ENCODE results near the gene PHB1. TPM values are rescaled to one million over a fixed set of nuclear protein-coding genes. Genes with fewer than 3 reads are reported as not detected.
"Not testable (repeated sequence)": the region's sequence is repeated elsewhere in the genome, so short reads cannot be mapped to it uniquely, and the experiment has no call there.

PHB1 gene
- total and polyA plus RNA-seq, 5 donors = 186 to 239 (median 213) TPM

GRCh38 chr17:49404361-49404760 is 10.3 kb downstream of the PHB1 start:
- no peak overlapping the region for H3K27ac ChIP-seq (ENCODE audit: low read length)
- H3K4me1 ChIP-seq (ENCODE audit: control insufficient read depth, insufficient read depth, low read length) = no peaks in the 10 kb centered on the region
- ATAC-seq (no peak), DNase-seq (no peak)
- no peaks in the 10 kb centered on the region for H3K9me3 ChIP-seq (ENCODE audit: control insufficient read depth, low read length)
- WGBS = 84% methylated on average over 12 of the region's 12 CpGs
- H3K27me3 ChIP-seq (ENCODE audit: control insufficient read depth, insufficient read depth) = no peaks in the 10 kb centered on the region
- no peak overlapping the region for H3K4me3 ChIP-seq (ENCODE audit: low read length)
- intact Hi-C loops (cut with DNase I) = no loop called here

GRCh38 chr17:49403514-49404289 is 11.0 kb downstream of the PHB1 start:
- Histone ChIP-seq H3K27me3 (ENCODE audit: control insufficient read depth, insufficient read depth) (no peaks in the 10 kb centered on the region), H3K4me3 (ENCODE audit: low read length) (no peak overlapping the region), H3K4me1 (ENCODE audit: control insufficient read depth, insufficient read depth, low read length) (no peaks in the 10 kb centered on the region), H3K27ac (ENCODE audit: low read length) (no peak overlapping the region), H3K9me3 (ENCODE audit: control insufficient read depth, low read length) (no peaks in the 10 kb centered on the region)
- DNase-seq = no peak
- intact Hi-C loops (cut with DNase I) = no loop called here
- WGBS = 77% methylated on average over 10 of the region's 10 CpGs
- ATAC-seq = no peak

GRCh38 chr17:49402706-49403105 is 12.0 kb downstream of the PHB1 start:
- Histone ChIP-seq H3K27me3 (ENCODE audit: control insufficient read depth, insufficient read depth) (no peaks in the 10 kb centered on the region), H3K4me3 (ENCODE audit: low read length) (no peak overlapping the region), H3K27ac (ENCODE audit: low read length) (no peak overlapping the region), H3K9me3 (ENCODE audit: control insufficient read depth, low read length) (no peaks in the 10 kb centered on the region), H3K4me1 (ENCODE audit: control insufficient read depth, insufficient read depth, low read length) (no peaks in the 10 kb centered on the region)
- DNase-seq (no peak), ATAC-seq (no peak)
- 65% methylated on average over 6 of the region's 6 CpGs for WGBS
- intact Hi-C loops (cut with DNase I) = no loop called here

DNA sequence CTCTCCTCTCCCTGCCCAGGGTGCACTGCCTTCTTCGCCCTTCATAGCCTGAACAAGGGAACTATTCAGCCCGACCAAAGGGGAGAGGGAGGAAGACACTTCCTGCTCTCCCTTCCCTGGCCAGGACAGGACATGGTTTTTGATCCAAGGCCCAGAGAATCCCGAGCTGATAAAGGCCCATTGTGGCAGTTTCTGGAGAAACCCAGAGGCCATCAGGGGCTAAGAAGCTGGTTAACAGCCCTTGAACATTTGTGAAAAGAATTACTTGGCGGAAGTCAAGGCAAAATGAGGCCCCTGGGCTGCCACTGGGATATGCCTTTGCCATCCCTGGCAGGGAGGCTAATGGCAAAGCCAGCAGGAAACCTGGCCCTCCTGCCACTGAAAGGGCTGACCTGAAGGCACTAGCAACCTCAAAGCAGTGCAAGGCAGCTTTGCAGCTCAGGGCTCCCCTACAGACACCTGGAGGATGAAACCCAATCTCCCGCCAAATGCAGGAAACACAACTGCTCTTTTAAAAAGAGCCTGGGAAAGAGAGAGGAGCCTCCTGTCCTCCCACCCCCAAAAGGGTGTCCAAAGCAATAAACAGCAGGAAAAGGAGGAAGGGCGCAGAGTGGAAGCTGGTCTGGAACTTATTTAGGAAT is 12.6 kb downstream of the PHB1 start:
- H3K4me3 ChIP-seq (ENCODE audit: low read length) = no peak overlapping the region
- no peak for ATAC-seq
- no peak for DNase-seq
- H3K27me3 ChIP-seq (ENCODE audit: control insufficient read depth, insufficient read depth) = no peaks in the 10 kb centered on the region
- WGBS = 69% methylated on average over 6 of the region's 6 CpGs
- intact Hi-C loops (cut with DNase I) = no loop called here
- no peak overlapping the region for H3K27ac ChIP-seq (ENCODE audit: low read length)
- no peaks in the 10 kb centered on the region for H3K9me3 ChIP-seq (ENCODE audit: control insufficient read depth, low read length)
- H3K4me1 ChIP-seq (ENCODE audit: control insufficient read depth, insufficient read depth, low read length) = no peaks in the 10 kb centered on the region

DNA sequence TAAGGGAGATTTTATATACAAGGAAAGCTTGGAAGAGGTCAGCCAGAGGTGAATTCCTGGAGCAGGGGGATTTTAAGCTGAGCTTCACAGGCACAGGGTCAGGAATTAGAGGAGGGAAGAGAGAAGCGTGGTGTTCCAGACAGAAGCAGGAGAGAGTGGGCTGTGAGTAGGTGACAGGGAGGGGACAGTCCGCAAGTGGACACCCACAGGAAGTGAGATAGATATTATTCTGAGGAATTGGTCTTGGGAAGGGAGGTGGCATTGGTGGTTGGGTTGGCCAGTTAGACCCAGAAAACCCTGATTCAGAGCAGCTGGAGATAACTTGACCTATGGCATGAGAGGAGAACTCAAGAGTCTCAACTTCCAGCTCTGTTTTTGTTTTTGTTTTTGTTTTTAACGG is 14.7 kb downstream of the PHB1 start:
- intact Hi-C loops (cut with DNase I) = loop anchor here in 1 of 4 donors (5.0 kb wide), 1 partner anchor 83 kb away; no protein-coding TSS in a partner anchor
- no peak overlapping the region for H3K4me3 ChIP-seq (ENCODE audit: low read length)
- H3K9me3 ChIP-seq (ENCODE audit: control insufficient read depth, low read length) = no peaks in the 10 kb centered on the region
- no peak for DNase-seq
- no peaks in the 10 kb centered on the region for H3K27me3 ChIP-seq (ENCODE audit: control insufficient read depth, insufficient read depth)
- 71% methylated on average over 3 of the region's 3 CpGs for WGBS
- no peaks in the 10 kb centered on the region for H3K4me1 ChIP-seq (ENCODE audit: control insufficient read depth, insufficient read depth, low read length)
- ATAC-seq = no peak
- no peak overlapping the region for H3K27ac ChIP-seq (ENCODE audit: low read length)

DNA sequence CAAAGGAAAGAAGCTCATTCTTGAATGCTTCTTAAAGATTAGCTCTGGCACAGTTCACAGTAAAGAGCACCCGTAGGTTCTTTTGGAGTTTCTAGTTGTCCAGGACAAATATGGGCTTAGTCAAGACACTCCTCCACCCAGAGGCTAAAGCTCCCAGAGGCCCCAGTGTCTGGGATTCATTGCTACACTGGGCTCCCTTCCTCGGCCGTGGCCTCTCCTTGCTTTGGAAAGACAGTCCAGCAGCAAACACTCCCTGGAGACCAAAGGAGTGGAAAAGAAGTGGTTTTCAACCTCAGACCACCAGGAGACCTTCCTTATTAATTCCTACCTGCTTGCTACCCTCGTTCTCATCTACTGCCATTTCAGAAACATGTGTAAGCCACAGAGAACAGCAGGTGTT is 17.1 kb downstream of the PHB1 start:
- ATAC-seq (no peak), DNase-seq (no peak)
- Histone ChIP-seq H3K27ac (ENCODE audit: low read length) (no peak overlapping the region), H3K9me3 (ENCODE audit: control insufficient read depth, low read length) (no peaks in the 10 kb centered on the region), H3K4me3 (ENCODE audit: low read length) (no peak overlapping the region), H3K4me1 (ENCODE audit: control insufficient read depth, insufficient read depth, low read length) (no peaks in the 10 kb centered on the region), H3K27me3 (ENCODE audit: control insufficient read depth, insufficient read depth) (no peaks in the 10 kb centered on the region)
- 53% methylated on average over 4 of the region's 4 CpGs for WGBS
- intact Hi-C loops (cut with DNase I) = loop anchor here in 2 of 4 donors (2.0 to 5.0 kb wide), 2 partner anchors 80 to 81 kb away; no protein-coding TSS in a partner anchor

GRCh38 chr17:49393491-49394255 is 21.0 kb downstream of the PHB1 start:
- DNase-seq (no peak), ATAC-seq (no peak)
- Histone ChIP-seq H3K27ac (ENCODE audit: low read length) (peak overlapping the region; percentile 16), H3K9me3 (ENCODE audit: control insufficient read depth, low read length) (no peaks in the 10 kb centered on the region), H3K4me1 (ENCODE audit: control insufficient read depth, insufficient read depth, low read length) (no peaks in the 10 kb centered on the region), H3K4me3 (ENCODE audit: low read length) (no peak overlapping the region), H3K27me3 (ENCODE audit: control insufficient read depth, insufficient read depth) (no peaks in the 10 kb centered on the region)
- intact Hi-C loops (cut with DNase I) = loop anchor here in 1 of 4 donors (2.0 kb wide), 1 partner anchor 77 kb away; no protein-coding TSS in a partner anchor
- 76% methylated on average over 8 of the region's 8 CpGs for WGBS

DNA sequence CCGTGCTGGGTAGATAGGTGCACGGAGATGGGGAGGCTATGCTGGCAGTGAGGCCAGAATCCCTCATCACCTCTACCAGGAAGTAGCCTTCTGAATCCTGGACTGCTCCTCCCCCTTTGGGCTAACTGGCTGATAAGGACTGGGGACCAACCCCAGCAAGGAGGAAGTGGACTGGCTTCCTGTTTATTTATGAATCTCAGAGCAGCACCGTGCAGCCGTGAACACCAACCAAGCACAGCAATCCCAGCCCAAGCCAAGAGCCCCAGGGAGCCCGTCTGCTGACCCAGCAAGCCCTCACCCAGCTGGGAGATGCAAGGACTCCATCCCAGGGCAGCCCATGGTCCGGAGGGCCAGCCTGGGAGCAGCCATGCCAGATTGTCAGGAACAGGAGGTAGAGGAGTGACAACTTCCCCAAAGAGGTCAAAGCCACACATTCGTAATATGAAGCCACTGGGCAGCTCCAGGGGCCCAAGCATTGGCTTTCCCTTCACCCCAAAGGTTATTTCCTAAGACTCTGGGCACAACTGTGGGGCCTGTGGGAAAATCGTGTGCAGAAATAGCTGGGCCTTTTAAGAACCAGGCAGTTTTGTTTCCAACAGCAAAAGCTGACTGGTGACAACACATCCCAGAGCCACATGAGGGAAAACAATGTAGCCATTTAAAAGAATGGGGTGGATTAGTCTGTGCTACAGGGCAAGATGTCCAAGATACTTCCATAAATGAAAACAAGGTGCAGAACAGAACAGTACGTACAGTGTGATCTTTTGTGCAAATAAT is 23.9 kb downstream of the PHB1 start:
- no peaks in the 10 kb centered on the region for H3K27me3 ChIP-seq (ENCODE audit: control insufficient read depth, insufficient read depth)
- H3K4me1 ChIP-seq (ENCODE audit: control insufficient read depth, insufficient read depth, low read length) = no peaks in the 10 kb centered on the region
- DNase-seq = peak in 2 of 3 donors; percentile 59
- H3K4me3 ChIP-seq (ENCODE audit: low read length) = no peak overlapping the region
- H3K9me3 ChIP-seq (ENCODE audit: control insufficient read depth, low read length) = no peaks in the 10 kb centered on the region
- ATAC-seq = peak; percentile 44 to 73
- intact Hi-C loops (cut with DNase I) = no loop called here
- H3K27ac ChIP-seq (ENCODE audit: low read length) = peak overlapping the region; percentile 7
- 37% methylated on average over 9 of the region's 9 CpGs for WGBS

DNA sequence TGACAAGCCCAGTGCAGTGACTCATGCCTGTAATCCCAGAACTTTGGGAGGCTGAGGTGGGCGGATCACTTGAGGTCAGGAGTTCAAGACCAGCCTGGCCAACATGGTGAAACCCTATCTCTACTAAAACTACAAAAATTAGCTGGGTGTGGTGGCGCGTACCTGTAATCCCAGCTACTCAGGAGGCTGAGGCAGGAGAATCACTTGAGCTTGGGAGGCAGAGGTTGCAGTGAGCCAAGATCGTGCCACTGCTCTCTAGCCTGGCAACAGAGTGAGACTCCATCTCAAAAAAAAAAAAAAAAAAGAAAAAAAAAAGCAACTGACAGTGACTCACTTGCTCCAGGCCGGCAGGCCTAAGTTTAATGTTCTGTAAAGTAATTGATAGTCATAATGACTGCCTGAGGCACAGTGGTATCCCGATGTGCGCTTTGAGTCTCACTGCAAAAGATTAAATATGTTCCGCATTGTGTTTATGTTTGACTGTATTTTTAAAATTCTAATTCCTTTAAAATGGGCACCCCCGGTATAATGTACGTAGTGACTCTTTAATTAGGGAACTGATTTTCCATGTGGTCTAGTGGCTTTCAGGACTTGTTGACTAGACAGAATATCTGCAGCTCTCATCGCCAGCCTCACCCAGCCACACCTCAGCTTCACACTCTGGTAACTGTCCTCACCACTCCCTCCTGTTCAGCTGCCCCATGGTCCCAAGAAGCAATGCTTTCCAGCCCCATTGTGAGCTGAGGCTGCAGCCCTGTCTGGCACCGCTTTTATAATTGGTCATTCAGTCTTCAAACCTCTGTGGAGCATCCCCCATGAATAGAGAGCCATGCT is 25.0 kb downstream of the PHB1 start:
- H3K4me1 ChIP-seq (ENCODE audit: control insufficient read depth, insufficient read depth, low read length); H3K9me3 ChIP-seq (ENCODE audit: control insufficient read depth, low read length); ATAC-seq; H3K4me3 ChIP-seq (ENCODE audit: low read length); H3K27me3 ChIP-seq (ENCODE audit: control insufficient read depth, insufficient read depth); DNase-seq; H3K27ac ChIP-seq (ENCODE audit: low read length); intact Hi-C loops (cut with DNase I): not testable (repeated sequence)
- 86% methylated on average over 12 of the region's 12 CpGs for WGBS

Data from right cardiac atrium (tissue), 5 donors.